SK-N-SH treated with all-trans-retinoic acid at 6 μM for 48 hours (cell line): Measurements from ENCODE around the gene HIVEP2.

Experiments
- ARNTL ChIP-seq: fragments of 450-650 bp; formaldehyde crosslinking; IDR thresholded peaks from 2 replicates; pipeline ENCODE4 v1.5.0; 2020; ENCODE audit warnings: low read depth, mild to moderate bottlenecking, moderate library complexity, borderline replicate concordance
- CSRNP3 ChIP-seq: fragments of 250-450 bp; sonication (Bioruptor Pico); IDR thresholded peaks from 2 replicates; pipeline ENCODE4 v1.5.1; 2021; ENCODE audit warnings: mild to moderate bottlenecking, moderate library complexity
- PATZ1 ChIP-seq: fragments of 250-450 bp; sonication (Bioruptor Pico); IDR thresholded peaks from 2 replicates; pipeline ENCODE4 v1.8.0; 2020; ENCODE audit warnings: mild to moderate bottlenecking, moderate library complexity, borderline replicate concordance

- no peak for TF ChIP-seq PATZ1
- no peak for TF ChIP-seq CSRNP3 (CRISPR knock-in tag)
- no peak for TF ChIP-seq ARNTL
These were observed 206.2 kb downstream of the HIVEP2 start for GRCh38 chr6:142738731-142739130.
